T-helper 2 cell (primary cell): ENCODE results near the gene MYT1.

Experiments
- DNase-seq, 5 experiments: peaks; one replicate each; pipeline versions ENCODE4 v3.0.0 to v3.0.0-alpha.2; 2012 to 2022

MYT1 gene

GRCh38 chr20:64220420-64220819 lies 56.2 kb downstream of the MYT1 start:
- no peak for DNase-seq

GRCh38 chr20:64220891-64221527 lies 56.8 kb downstream of the MYT1 start:
- DNase-seq, result no peak

- DNase-seq, result no peak
Observed at GRCh38 chr20:64222291-64222735, 58.1 kb downstream of the MYT1 start.

- no peak for DNase-seq
Observed at GRCh38 chr20:64222851-64223525, 58.7 kb downstream of the MYT1 start.

GRCh38 chr20:64223526-64224067 lies 59.3 kb downstream of the MYT1 start:
- DNase-seq, result no peak

- DNase-seq, result no peak
Observed at GRCh38 chr20:64224351-64225170, 60.3 kb downstream of the MYT1 start.

GRCh38 chr20:64225171-64225595 lies 60.9 kb downstream of the MYT1 start:
- no peak for DNase-seq

GRCh38 chr20:64225828-64226598 lies 61.8 kb downstream of the MYT1 start:
- no peak for DNase-seq

GRCh38 chr20:64226686-64227580 lies 62.7 kb downstream of the MYT1 start:
- peak in 2 of 5 experiments; percentile 15 to 38 for DNase-seq

- no peak for DNase-seq
Observed at GRCh38 chr20:64228086-64228653, 63.9 kb downstream of the MYT1 start.

- no peak for DNase-seq
Observed at GRCh38 chr20:64228751-64229506, 64.7 kb downstream of the MYT1 start.

GRCh38 chr20:64229507-64230061 lies 65.3 kb downstream of the MYT1 start:
- no peak for DNase-seq

- no peak for DNase-seq
Observed at GRCh38 chr20:64230461-64231145, 66.4 kb downstream of the MYT1 start.

GRCh38 chr20:64231621-64232550 lies 67.6 kb downstream of the MYT1 start:
- no peak for DNase-seq

- DNase-seq, result no peak
Observed at GRCh38 chr20:64232794-64233193, 68.5 kb downstream of the MYT1 start.

GRCh38 chr20:64233725-64234124 lies 69.5 kb downstream of the MYT1 start:
- DNase-seq, result no peak

- DNase-seq, result no peak
Observed at GRCh38 chr20:64234291-64234791, 70.1 kb downstream of the MYT1 start.
